ENCODE data around the gene MTPN.

MTPN gene

DNA sequence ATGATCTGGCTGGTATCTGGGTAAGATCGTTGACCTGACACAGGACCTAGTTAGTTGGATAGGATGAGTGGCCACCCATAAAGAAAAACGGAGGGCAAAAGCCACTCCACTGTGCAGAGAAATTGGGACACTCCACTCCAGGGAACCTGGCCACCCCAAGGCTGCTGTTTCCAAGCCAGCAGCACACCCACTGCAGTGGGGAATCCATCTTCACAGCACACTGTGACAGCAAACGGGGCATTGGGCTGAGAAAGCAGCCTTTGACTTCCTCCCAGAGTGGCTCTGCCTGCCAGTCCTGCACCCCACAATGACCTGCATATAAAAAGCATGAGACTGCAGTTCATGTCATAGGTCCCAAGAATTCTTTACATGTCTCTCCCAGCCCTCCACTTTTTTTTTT is 52.9 kb downstream of the MTPN start:
- DNase-seq (ENCODE audit: low spot score), result no peak

DNA sequence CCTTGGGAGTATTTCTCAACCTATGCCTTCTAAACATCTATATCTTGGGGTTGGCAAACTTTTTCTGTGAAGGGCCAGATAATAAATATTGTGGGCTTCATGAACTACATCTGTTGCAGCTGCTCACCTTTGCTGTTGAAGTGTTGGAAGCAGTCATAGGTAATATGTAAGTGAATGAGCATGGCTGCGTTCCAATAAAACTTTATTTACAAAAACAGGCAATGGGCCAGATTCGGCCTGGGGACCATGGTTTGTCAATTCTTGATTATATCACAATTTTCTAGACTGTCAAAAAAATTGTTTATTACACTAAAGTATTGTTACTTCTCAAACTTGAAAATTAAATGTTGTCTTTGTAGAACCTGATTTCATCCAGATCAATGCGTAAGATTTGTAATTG is 54.9 kb downstream of the MTPN start:
- no peak for DNase-seq (ENCODE audit: low spot score)

DNA sequence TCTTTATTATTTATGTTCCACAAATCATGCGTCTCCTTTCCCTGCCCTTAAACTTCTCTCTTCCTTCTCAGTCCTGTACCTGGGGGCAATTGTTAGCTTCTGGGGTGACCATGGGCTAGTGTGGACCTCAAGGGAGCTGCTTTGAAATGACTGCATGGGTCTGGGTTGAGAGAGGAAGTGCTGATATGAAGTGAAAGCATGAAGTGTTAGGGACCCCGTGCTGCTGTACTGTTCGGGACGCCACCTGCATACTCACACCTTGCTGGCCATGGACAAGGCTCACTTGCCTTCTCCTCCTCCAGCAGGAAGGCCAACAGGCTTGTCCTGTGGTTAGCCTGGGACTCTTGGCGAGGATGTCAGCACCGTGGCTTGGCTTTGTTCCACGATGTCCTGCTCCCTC is 56.7 kb downstream of the MTPN start:
- DNase-seq (ENCODE audit: low spot score), result no peak

DNA sequence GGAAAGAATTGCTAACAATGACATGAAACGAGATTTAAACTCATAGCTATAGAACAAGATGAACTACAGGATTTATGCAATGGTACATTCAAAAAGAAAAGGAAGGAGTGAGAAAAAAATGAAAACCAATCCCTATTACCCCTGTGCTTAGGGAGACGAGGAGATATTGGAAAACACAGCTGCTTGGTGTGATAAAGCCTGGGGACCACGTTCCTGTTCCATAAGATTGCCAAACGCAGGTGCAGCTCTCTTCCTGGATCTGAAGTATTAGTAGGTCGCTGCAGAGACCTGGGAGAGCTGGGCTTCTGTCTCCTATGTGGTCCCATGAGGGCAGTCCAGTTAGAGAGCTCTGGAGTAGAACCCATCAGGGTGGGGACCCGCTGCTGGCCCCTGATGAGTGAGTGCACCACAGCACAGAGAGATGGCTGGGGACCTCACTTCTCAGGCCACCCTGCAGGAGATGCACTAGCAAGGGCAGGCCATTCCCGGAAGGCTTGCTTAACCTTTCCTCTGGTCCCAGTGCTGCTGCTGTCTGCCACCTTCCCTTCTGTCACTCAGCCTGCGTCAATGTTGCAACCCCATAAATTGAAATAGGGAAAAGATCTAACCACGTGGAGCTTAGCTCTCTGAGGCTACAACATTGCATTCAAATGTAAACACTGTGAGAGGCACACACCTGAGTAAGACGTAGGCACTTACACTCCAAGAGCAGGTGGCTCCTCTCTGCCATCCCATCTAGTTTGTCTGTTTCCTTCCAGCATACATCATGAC is 57.9 kb downstream of the MTPN start:
- no peak for DNase-seq (ENCODE audit: low spot score)

DNA sequence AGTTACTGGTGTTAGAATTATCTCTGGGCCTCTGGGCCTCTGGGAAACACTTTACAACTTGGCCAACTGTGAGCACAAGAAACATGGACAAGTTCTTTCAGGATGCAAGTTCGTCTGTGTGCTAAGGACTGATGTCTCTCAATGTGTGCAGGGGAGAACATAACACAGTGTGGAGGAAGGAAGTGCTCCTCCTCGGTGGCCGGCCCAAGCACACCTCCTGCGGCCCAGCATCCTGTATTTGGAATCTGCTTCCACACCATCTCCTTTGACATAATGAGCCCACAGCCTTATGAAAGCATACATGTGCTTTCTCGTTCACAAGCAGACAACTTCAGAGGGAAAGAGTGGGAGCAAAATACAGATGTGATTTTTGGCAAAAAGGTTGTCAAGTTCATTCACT is 59.0 kb downstream of the MTPN start:
- DNase-seq (ENCODE audit: low spot score), result no peak

DNA sequence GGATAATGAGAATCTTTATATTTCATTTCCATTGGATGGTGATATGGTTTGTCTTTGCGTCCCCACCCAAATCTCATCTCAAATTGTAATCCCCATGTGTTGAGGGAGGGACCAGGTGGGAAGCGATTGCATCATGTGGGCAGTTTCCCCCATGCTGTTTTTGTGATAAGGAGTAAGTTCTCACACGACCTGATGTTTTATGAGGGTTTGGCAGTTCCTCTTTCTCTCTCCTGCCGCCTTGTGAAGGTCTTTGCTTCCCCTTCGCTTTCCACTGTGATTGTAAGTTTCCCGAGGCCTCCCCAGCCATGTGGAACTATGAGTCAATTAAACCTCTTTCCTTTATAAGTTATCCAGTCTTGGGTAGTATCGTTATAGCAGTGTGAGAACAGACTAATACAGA is 59.4 kb downstream of the MTPN start:
- DNase-seq (ENCODE audit: low spot score), result no peak

DNA sequence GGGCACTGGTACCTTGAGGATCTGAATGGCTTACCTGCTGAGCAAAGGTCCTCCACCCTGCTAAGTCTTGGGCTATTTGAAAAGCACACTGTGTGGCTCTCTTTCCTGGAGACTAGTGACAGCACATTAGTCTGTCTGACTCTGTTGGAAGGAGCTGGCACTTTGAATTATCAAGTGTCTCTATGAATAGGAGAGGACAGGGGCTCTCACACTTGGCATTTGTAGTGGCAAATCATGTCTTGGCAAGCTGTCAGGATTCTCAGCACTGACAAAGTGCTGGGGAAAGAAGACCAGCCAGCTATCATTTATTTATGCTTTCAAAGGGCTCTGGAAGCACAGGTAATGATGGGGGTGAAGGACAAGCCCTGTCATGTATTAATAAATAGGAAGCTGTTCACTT is 62.8 kb downstream of the MTPN start:
- DNase-seq (ENCODE audit: low spot score), result no peak

DNA sequence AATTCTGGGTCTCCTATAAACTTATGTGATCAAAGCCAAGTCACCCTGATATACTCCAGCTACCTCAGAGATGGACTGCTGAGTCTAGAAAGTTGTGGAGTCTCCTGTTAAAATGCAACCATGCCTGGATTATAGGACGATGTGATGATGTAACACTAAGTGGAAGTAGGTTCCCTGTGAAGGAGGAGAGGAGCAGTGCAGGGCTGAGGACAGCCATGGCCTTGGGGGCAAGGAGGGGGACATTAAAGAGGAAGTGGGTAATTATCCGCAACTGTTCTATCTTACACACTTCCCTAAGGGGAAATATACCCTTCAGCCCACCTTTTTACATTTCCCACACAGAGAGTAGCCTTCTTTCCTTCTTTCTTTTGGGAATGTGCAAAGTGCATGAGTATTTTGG is 63.8 kb downstream of the MTPN start:
- DNase-seq (ENCODE audit: low spot score), result no peak

DNA sequence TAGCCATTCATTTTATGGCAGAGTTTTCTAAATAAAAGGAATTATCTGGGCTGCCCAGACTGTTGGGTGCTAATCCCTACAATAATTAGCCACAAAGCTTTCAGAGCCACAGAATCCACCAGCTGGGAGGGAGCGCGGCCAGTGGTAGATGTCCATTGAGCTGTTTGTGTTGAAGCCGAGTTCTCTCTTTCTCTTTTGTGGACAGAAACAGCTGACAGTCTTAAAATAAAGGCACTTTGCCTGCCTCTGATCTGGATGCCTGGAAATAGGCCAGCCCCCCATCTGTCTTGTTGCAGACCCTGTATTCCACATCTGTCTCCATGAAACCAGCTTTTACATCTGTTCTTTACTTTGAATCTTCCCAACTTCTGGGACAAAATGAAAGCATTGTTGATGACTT is 66.1 kb downstream of the MTPN start:
- DNase-seq (ENCODE audit: low spot score), result no peak

DNA sequence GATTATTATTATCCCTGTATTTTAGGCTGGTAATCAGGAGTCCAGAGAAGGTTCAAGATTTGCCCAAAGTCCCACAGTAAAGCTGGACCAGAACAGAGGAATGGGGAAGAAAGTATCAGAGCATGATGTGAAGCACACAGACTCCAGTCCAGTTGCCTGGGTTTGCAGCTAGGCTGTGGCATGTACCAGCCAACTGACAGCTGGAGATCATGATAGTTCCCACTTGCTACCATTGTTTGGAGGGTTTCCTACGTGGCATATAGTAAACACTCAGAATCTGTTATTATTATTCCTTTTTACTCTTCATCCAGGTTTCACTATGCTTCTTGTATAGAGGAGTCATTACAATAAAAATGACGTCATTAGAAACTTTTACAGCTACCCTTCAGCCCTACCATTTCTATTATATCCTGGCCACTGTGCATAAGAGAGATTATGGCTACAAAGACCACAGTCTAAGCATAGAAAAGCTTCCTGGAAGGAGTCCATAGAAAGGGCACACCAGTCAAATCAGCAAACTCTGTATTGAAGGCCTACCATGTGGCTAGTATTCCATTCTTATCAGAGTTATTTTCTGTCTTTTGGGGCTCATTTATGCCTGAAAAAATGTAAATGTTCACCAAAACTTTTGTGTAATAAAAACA is 66.6 kb downstream of the MTPN start:
- DNase-seq (ENCODE audit: low spot score), result no peak

DNA sequence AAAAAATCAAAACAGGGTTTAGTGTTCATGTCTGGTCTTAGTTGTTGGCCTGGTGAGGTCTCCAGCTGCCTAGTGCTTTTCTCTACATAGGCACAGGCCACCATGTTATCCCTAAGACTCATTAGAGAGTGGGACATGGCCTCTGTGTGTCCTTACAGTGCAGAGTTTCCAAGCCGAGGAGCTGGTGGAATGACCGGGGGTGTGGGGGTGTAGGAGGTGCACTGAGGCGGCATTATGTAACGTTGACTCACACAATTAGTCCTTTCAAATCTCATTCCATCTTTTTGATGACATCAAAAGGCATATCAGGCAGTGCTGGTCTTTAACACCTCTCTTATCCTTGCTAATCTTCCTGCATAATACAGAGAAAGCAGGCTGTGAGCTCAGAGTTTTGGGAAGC is 71.3 kb downstream of the MTPN start:
- DNase-seq (ENCODE audit: low spot score), result no peak

DNA sequence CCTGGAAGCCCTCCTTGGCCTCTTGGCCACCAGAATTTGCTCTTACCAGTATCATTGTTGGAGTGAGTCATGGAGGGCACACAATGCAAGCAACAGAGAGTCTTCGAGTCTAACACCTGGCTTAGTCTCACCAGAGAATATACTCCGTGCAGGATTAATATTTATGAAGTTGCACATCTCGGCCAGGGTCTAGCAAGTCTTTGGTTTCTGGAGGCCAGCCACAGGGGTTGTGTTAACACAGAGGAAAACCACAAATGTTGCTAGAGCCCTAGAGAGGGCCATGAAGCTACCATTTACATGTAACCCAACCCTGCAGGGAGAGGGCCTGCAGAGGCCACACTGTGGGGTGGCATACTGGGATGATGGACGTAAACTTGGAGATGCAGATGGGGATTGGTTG is 71.8 kb downstream of the MTPN start:
- DNase-seq (ENCODE audit: low spot score), result no peak

DNA sequence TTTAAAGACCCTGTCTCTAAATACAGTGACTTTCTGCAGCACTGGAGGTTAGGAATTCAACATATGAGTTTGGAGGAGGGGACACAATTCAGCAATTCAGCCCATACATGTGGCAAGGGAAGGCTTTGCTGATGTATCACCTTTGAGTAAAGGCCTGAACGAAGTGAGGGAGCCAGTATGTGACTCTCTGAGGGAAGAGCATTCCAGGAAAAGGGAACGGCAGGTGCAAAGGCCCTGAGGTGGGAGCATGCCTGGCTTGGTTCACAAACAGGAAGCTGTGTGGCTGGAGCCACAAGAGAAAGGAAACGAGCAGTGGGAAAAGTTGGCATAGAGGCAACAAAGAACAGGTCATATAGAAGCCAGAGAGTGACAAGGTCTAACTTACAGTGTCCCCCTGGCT is 72.9 kb downstream of the MTPN start:
- DNase-seq (ENCODE audit: low spot score), result no peak

DNA sequence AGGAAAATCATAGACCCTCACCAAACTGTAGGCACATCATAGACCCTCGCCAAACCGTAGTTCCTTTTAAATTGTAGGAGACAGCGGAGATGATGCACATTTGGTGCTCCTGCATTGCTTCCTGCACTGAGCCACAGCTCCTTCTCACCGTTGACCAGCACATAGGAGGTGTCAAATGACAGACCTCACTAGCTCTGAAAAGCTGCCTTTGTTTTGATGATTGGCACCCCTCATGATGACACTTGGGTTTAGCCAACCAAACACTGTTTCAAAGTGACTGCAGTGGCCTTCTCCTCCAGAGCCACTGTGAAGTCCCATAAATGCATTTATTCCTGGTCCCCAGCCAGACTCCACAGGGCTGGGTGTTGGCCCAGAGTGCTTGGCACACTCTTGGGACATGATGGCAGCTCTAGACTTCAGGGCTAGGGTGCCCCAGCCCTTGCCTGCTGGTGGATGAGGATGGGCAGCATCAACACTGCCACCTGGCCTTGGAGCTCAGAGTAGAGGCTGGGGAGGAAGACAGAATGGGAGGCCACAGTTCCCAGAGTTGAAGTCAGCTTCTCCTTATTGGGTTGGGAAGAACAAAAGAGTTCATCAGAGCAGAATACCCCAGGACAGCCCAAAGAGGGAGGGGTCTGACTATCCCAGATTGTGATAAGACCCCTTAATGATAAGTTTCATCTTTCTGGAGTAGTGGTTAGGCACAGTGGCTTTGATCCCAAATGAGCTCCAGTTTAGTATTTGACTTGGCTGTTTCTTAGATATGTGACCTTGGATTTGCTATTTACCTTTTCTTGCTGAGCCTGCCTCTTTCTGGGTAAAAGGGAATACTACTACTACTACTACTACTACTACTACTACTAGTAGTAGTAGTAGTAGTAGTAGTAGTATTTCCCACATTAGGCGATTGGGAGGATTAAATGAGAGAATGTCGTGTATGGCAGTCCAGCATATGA is 75.3 kb downstream of the MTPN start:
- no peak for DNase-seq (ENCODE audit: low spot score)

DNA sequence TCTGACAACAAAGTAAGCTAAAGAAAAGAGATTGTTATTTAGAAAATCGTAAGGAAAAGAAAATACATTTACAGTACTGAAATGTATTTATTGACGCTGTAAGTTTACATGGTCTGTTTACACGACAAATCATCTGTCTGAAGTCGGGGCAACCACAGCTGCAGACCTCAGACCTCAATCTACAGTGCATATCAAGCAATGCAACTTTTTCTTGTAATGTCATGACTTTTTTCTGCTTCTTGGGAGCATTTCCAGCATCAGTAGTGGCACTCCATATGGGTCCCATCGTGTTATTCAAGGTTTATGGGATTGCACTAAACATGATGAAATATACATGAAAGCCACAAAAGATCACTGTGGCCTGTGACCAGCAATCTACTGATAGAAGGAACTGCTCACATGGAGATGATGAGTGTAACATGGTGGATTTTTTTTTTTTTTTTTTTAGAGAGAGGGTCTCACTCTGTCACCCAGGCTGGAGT is 77.1 kb downstream of the MTPN start:
- DNase-seq (ENCODE audit: low spot score), result no peak

DNA sequence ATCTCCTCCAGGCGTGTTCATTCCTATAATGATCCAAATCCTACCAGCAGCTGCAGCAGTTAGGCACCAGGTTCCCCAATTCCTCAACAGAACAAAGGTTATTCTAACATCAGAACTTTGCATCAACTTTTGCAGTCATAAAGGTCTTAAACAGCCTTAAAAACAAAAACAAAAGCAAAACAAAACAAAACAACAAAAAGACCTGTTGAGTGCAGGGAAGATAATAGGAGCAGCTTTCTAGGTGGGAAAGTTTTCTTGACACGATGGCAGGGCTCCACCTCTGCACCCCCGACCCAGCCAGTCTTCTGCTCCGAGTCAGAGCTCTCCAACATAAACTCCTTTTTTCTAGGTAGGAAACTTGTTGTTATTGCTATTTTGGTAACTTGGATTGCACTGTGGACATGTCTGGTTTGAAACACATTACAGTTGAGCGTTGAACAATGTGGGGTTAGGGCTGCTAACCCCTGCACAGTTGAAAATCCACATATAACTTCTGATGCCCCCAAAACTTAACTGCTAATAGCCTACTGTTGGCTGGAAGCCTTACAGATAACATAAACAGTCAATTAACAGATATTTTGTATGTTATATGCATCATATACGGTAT is 77.6 kb downstream of the MTPN start:
- DNase-seq (ENCODE audit: low spot score), result no peak

DNA sequence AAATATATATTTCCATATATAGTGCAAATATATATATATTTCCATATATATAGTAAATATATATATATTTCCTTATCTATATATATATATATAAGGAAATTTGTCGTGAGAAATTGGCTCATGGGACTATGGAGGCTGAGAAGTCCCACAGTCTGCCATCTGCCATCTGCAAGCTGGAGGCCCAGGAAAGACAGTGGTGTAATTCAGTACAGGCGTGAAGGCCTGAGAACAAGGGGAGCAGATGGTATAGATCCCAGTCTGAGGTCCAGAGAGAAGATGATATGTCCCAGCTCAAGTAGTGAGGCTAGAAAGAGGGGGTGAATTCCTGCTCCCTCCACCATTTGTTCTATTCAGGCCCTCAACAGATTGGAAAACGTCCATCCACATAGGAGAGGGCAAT is 78.9 kb downstream of the MTPN start:
- no peak for DNase-seq (ENCODE audit: low spot score)

DNA sequence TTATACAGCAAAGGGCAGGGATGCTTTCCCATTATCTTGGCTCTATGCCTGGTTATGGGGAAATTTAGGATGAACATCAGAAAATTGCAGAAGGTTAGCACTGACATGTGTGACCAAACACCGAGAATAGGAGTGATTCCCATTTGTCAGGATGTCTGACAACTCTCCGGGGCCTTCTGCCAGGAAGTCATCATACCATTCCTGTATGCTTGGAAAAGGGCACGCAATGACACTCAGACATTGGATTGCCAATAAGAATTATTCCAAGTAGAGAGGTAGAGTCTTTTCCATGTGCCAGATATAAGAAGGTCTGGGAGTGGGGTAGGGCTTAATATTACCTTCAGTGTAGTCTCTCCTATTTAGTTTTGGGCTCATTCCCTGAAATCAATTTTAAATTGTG is 82.3 kb downstream of the MTPN start:
- DNase-seq (ENCODE audit: low spot score), result no peak

DNA sequence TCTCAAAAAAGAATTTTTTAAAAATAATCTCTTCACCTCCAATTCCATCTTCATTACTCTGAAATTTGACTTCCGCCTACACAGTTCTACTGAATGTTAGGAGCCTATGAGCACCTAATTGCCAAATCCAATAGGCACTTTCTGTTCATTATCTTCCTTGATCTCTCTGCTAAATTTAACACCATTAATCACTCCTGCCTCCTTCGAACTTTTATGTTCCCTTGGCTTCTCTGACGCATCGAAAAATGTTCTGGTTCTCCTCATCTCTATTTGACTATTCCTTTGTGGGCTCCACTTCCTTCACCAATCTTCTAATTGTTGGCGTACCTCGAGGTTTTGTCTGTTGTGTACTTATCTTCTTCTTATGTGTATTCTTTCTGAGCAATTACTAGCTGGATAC is 87.3 kb downstream of the MTPN start:
- DNase-seq (ENCODE audit: low spot score), result no peak

DNA sequence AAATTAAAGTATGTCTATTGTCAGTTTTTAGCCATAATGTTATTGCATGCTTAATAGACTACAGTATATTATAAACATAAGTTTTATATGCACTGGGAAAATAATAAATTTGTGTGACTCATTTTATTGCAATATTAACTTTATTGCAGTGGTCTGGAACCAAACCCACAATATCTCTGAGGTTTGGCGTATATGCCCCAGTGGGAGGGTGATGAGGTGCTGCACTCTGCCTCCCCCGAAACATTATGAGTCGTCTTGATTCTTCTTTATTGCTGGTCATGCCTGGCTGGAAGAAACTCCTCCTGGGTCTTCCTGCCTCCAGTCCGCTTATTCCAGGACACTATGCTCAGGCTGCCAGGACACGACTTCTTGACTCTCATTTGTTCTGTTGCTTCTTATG is 88.4 kb downstream of the MTPN start:
- DNase-seq (ENCODE audit: low spot score), result no peak

DNA sequence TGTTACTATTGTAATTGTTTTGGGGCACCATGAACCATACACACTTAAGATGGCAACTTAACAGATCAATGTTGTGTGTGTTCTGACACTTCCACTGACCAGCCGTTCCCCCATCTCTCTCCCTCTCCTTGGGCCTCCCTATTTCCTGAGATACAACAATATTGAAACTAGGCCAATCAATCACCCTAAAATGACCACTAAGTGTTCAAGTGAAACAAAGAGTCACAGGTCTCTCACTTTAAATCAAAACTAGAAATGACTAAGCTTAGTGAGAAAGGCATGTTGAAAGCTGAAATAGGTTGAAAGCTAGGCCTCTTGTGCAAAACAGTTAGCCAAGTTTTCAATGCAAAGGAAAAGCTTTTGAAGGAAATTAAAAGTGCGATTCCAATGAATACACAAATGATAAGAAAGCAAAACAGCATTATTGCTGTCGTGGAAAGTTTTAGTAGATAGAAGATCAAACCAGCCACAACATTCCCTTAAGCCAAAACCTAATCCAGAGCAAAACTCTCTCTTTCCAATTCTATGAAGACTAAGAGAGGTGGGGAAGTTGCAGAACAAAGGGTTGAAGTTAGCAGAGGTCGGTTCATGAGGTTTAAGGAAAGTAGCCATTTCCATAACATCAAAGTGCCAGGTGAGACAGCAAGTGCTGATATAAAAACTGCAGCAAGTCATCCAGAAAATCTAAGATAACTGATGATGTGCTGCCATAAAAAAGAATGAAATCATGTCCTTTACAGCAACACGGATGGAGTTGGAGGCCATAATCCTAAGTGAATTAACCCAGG is 90.6 kb downstream of the MTPN start:
- DNase-seq (ENCODE audit: low spot score), result peak; percentile 63

Measured in activated CD4-positive, alpha-beta T cell treated with anti-CD3 and anti-CD28 coated beads, Interleukin-2, Interleukin-4, amounts not matched to agents 100 ng/mL and 50 ng/mL, durations not matched to agents 16 hours and 8 hours (primary cell).